Ureter (tissue), 1 donor: ENCODE data around the gene QSOX2. TPM values are rescaled to one million over a fixed set of nuclear protein-coding genes. Genes with fewer than 3 reads are reported as not detected.
A peak's percentile ranks its signal among the peaks of the same experiment; 100 is the strongest.

ENCODE experiments used
- DNase-seq: peaks from one replicate; pipeline ENCODE4 v3.0.0-alpha.2; 2020; ENCODE audit warnings: low spot score
- total RNA-seq: library from RNA; stranded (reverse); gene quantifications from one replicate; pipeline ENCODE4 v1.2.4, GENCODE V29; 2023
- donor health status: DM: yes; HTN: yes; CAD: no.

QSOX2 gene
- 12.8 TPM for total RNA-seq

DNA sequence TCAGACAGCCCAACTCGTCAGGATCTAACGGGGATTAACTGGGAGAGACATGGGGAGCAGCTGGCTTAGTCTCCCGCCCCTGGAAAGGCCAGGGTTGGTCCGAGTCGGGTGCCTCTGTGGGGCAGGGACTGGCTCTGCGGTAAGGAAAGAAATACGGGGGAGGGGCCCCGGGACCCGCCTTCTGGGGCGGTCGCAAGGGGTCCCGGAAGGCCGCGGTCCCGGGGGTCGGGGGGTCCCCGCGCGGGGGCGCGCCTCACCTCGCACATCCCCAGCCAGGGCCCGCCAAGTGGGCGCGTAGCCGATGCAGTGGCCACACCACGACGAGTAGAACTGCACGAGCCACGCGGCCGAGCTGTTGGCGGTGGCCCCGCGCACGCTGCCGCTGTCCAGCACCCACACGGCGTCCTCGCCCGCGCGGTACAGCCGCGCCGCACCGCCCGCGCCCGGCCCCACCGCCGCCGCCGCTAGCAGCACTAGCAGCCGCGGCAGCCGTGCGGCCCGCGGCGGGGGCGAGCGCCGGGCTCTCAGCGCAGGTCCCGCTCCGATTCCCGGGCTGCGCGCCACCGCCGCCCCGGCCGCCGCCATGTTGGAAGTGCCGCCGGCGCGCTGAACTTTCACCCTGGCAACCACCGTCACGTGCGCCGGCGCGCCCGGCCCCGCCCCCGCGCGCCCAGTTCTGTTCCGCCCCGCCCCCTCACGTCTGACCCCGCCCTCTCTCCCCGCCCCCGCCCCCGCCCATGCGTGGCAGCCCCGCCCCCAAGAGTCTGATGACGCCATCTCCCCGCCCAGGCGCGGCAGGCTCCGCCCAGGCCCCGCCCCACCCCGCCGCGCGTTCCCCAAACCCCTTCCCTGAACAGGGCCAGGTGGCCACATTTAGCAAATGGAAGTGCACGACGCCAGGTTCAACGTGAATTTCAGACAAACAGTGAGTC is at the start of gene QSOX2:
QSOX2 (minus strand) TSS at position 594 of the 932 bp plus-strand sequence; CDS start at position 585, 9 bp downstream.
- DNase-seq: peak; percentile 83

GRCh38 chr9:136295055-136295454 is 49.4 kb upstream of the QSOX2 start:
- no peak for DNase-seq

DNA sequence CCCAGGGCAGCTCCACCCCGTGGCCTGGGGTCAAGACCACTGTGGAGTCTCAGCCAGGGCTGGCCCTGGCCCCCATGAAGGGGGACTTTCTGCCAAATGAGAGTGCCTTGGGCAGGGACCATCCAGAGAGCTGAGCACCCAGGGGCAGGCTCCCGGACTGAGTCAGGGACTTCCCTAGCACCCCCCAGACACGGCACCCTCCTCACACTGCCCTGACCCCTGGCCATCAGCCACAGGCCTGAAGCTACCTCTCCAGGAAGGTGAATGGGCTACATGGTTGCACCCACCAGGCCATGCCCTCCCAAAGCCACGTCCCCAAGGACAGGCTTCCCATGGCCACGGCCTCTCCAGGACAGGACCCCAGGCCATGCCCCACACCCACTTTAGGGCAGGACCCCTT is 48.8 kb upstream of the QSOX2 start:
- no peak for DNase-seq

DNA sequence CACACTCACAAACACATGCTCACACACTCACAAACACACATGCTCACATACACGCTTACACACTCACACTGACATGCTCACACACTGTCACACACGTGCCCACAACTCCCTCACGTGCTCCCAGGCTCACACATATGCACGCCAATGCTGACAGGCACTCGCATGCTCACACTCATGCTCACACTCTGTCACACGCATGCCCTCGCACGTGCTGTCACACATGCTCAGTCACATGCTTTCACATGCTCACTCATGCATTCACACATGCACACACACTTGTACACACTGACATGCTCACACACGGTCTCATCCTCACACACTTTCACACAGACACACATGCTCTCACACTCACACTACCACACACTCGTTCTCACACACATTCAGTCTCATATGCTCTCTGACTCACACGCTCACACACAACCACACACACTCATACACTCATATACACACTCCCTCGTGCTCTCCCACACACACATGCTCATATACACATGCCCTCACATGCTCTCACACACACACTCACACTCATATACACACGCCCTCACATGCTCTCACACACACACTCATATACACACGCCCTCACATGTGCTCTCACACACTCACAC is 48.0 kb upstream of the QSOX2 start:
- no peak for DNase-seq

DNA sequence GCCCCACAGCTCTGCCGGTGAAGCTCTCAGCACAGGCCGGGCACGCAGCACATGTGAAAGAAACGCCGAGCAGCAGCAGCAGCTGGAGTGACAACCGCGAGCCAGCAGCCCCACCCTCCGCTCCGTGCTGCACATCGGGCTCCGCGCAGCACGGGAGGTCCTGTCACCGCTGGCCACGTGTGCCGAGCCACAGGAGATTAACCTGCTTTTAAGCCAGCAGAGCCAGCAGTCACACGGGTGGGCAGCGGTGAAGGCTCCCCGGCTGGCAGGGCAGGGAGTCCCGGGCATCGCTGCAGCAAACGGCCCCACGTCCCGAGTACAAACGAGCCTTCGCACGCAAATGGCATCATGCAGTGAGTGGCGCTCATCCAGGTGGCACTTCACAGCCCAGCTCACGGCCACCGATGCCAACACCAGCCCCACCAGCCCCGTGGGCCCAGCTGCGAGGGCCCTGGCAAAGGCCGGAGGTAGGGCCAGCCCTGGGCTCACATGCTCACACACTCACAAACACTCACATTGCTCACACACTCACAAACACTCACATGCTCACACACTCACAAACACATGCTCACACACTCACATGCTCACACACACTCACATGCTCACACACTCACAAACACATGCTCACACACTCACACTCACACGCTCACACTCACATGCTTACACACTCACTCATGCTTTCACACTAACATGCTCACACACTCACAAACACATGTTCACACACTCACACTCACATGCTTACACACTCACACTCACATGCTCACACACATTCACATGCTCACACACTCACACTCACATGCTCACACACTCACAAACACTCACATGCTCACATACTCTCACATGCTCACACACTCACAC is 47.2 kb upstream of the QSOX2 start:
- no peak for DNase-seq

DNA sequence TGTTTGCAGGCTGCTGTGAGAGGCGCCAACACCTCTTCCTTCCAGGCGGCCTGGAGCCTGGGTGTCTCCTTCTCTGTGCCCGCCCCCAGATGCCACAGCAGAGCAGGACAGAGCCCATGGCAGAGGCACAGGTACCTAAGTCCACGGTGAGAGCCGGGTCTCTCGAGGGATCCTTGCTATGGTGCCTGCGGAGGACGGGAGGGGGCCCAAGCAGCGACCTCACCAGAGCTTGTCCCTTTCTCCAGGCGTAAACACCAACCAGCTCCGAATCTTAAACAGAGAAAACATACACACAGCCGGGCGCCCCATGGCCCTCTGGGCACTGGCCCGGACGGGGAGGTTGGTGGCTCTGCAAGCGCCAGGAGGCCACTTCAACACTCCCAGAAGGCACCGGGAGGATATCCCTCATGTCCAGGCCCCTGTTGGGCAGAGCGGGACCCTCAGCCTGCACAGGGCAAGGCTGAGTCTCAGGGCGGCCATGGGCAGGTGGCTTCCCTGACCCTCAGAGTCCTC is 46.5 kb upstream of the QSOX2 start:
- DNase-seq: no peak

DNA sequence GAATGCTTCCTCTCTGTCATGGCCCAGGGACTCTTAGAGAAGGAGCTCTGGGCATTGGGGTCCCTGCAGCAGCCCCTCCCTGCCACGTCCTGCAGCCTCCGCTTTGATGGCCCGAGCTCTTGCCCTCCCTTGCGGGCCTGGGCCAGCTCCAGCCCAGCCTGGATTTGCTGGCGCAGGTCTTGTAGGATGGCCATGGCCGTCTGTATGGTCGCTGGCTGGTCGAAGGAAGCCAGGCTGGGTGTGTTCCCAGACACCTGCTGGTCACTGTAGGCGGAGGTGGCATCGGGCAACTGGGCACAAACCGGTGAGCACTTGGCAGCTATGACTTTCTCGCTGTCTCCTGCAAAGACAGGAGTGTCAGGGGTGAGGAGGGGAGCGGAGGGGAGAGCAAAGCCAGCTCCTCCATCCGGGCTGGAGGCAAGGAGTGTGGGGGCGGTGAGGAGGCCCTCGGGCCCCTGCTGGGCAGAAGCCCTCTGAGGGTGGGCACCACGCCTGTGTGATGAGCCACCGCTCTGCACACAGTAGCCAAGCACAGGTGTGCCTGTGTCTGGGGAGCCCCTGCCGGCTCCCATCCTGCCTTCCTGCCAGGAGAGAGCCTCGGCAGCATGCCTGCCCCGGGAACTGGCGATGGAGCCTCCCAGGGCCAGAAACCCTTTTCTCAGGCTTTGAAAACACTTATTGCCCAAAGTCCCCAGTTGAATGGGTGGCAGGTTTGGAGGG is 45.9 kb upstream of the QSOX2 start:
- no peak for DNase-seq

GRCh38 chr9:136290508-136291000 is 44.9 kb upstream of the QSOX2 start:
- no peak for DNase-seq

- no peak for DNase-seq
Observed at GRCh38 chr9:136289651-136290507, 44.3 kb upstream of the QSOX2 start.

- DNase-seq: no peak
Observed at GRCh38 chr9:136287960-136288753, 42.5 kb upstream of the QSOX2 start.

DNA sequence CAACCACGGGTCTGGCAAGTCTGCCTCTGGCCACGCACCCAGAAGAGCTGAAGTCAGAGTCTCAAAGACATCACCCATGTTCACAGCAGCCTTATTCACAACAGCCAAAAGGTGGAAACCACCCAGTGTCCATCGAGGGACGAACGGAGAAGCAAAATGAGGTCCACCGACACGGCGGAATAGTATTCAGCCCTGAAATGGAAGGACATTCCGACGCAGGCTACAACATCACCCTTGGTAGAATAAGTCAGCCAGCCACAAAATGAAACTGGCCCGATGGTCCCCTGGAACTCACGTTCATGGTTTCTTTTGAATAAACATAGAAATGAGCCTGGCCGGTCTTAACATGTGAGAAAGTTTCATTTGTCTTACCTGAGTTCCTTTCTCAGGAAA is 41.4 kb upstream of the QSOX2 start:
- DNase-seq: no peak

- no peak for DNase-seq
Observed at GRCh38 chr9:136286359-136286986, 40.9 kb upstream of the QSOX2 start.

- no peak for DNase-seq
Observed at GRCh38 chr9:136285501-136286358, 40.1 kb upstream of the QSOX2 start.

GRCh38 chr9:136284951-136285350 is 39.3 kb upstream of the QSOX2 start:
- no peak for DNase-seq

DNA sequence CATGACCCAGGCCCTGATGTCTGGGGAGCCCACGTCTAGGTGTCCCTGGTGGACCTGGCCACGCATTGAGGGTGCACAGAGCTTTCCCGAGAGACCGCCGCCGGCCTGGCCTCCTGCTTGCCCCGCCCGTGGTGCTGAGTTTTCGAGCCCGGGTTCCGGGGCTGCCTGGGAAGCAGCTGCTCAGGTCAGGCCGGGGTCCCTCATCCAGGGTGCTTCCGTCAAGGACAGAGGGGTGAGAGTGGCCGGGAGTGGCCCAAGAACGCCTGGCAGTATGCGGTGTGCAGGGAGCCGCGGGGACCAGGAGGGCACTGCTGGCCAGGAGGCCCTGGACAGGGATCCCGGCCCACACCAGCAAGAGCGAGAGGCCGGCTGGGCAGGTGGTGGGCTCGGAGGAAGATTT is 38.7 kb upstream of the QSOX2 start:
- DNase-seq: no peak

GRCh38 chr9:136283291-136284235 is 38.0 kb upstream of the QSOX2 start:
- peak; percentile 83 for DNase-seq
